Measurements from ENCODE around the gene FBXO41.

FBXO41 gene

DNA sequence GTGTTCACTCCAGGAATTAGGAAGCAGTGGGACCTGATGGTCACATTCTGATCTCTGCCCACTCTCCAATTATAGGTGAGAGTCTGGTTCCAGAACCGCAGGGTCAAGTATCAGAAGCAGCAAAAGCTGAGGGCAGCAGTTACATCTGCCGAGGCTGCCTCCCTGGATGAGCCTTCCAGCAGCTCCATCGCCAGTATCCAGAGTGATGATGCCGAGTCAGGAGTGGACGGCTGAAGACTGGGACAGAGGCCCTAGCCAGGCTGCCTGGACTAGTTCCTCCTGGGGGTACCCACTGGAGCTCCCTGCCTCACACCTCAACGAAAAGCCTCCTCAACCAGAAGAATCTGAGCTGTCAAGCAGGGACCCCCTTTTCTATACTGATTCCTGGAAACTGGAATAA lies 73.6 kb downstream of the FBXO41 start:
- no peak for DNase-seq

DNA sequence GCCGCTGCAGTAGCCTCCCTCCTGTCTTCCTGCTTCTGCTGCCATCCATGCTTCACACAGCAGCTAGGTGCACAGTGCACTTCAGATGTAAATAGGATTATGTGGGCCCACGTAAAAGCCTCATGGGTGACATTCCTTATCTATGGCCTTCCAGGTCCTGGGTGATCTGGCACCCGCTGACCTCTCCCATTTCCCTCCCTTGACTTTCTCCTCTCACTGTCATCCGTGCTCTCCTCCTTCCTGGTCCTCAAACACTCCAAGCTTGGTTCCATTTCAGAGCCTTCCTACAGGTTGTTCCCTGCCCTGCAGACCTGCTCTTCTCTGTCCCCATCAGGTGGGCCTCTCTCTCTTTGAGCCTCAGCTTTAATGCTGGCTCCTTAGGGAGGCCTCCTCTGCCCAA lies 74.3 kb downstream of the FBXO41 start:
- DNase-seq, result no peak

DNA sequence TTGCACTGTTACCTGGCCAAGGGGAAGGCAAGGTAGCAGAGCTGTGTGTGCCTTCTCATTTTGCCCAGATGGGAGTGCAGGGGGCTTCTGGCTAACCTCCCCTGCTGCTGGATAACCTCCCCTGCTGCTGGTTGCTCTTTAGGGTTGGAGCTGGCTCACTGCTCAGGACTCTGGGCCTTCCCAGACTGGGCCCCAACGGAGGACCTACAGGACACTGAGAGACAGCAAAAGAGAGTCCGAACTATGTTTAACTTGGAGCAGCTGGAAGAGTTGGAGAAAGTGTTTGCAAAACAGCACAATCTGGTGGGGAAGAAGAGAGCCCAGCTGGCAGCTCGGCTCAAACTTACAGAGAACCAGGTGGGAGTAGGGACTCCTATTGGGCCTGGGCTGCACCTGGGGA lies 76.0 kb downstream of the FBXO41 start:
- DNase-seq, result no peak

- no peak for DNase-seq
These were observed 78.7 kb downstream of the FBXO41 start for GRCh38 chr2:73205611-73206010.
